Ishikawa (cell line): ENCODE results near the gene PHRF1.

Experiments
- CREB1 ChIP-seq: IDR thresholded peaks from 2 replicates; pipeline ENCODE4 v1.6.1; 2012; ENCODE audit warnings: low read depth
- EGR1 ChIP-seq: IDR thresholded peaks from 2 replicates; pipeline ENCODE4 v1.6.1; 2012
- EP300 ChIP-seq: IDR thresholded peaks from 2 replicates; pipeline ENCODE4 v1.6.1; 2012; ENCODE audit warnings: borderline replicate concordance
- FOXM1 ChIP-seq: IDR thresholded peaks from 2 replicates; pipeline ENCODE4 v1.6.1; 2012; ENCODE audit warnings: low read depth, borderline replicate concordance
- NFIC ChIP-seq: IDR thresholded peaks from 2 replicates; pipeline ENCODE4 v1.6.1; 2012
- RAD21 ChIP-seq: IDR thresholded peaks from 2 replicates; pipeline ENCODE4 v1.6.1; 2012; ENCODE audit warnings: low read depth
- TAF1 ChIP-seq: IDR thresholded peaks from 2 replicates; pipeline ENCODE4 v1.6.1; 2012; ENCODE audit warnings: low read depth, mild to moderate bottlenecking
- TCF12 ChIP-seq: IDR thresholded peaks from 2 replicates; pipeline ENCODE4 v1.6.1; 2012; ENCODE audit warnings: low read depth
- TF ChIP-seq, protein P1 (sequence below): IDR thresholded peaks from 2 replicates; pipeline ENCODE4 v1.6.1; 2012
- TF ChIP-seq, protein P2 (sequence below): IDR thresholded peaks from 2 replicates; pipeline ENCODE4 v1.6.1; 2012; ENCODE audit warnings: low read depth, mild to moderate bottlenecking

DNA sequence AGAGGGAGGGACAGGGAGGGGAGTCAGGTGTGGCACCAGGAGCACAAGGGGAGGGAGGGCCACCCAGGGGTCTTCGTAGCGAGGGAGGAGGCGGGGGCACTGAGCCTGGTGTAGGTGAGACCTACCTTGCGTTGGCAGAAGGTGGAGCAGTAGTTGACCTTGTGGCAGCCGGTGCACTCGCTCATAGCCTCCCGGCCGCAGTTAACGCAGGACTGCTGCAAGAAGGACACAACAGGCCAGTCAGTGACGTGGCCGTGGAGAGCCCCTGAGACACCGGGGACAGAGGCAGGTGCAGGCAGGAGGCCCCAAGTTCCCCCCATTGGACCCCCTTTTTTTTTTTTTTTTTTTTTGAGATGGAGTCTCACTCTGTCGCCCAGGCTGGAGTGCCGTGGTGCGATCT, 77.6 kb downstream of the PHRF1 start:
- TF ChIP-seq, protein P1, sequence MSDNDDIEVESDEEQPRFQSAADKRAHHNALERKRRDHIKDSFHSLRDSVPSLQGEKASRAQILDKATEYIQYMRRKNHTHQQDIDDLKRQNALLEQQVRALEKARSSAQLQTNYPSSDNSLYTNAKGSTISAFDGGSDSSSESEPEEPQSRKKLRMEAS = no peak
- no peak for TF ChIP-seq EGR1
- no peak for TF ChIP-seq RAD21
- TF ChIP-seq EP300 = no peak
- no peak for TF ChIP-seq CREB1
- TF ChIP-seq TCF12 = no peak
- TF ChIP-seq TAF1 = no peak
- TF ChIP-seq, protein P2, sequence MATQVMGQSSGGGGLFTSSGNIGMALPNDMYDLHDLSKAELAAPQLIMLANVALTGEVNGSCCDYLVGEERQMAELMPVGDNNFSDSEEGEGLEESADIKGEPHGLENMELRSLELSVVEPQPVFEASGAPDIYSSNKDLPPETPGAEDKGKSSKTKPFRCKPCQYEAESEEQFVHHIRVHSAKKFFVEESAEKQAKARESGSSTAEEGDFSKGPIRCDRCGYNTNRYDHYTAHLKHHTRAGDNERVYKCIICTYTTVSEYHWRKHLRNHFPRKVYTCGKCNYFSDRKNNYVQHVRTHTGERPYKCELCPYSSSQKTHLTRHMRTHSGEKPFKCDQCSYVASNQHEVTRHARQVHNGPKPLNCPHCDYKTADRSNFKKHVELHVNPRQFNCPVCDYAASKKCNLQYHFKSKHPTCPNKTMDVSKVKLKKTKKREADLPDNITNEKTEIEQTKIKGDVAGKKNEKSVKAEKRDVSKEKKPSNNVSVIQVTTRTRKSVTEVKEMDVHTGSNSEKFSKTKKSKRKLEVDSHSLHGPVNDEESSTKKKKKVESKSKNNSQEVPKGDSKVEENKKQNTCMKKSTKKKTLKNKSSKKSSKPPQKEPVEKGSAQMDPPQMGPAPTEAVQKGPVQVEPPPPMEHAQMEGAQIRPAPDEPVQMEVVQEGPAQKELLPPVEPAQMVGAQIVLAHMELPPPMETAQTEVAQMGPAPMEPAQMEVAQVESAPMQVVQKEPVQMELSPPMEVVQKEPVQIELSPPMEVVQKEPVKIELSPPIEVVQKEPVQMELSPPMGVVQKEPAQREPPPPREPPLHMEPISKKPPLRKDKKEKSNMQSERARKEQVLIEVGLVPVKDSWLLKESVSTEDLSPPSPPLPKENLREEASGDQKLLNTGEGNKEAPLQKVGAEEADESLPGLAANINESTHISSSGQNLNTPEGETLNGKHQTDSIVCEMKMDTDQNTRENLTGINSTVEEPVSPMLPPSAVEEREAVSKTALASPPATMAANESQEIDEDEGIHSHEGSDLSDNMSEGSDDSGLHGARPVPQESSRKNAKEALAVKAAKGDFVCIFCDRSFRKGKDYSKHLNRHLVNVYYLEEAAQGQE = no peak
- no peak for TF ChIP-seq FOXM1
- TF ChIP-seq NFIC = no peak
